Common myeloid progenitor, CD34-positive (primary cell): Measurements from ENCODE around the gene DOCK8.

Experiments
- CTCF ChIA-PET: fragments of 350-600 bp; sonication (Branson Sonifier 250); formaldehyde crosslinking; loops from one replicate; lab custom pipeline; 2021; ENCODE audit warnings: antibody characterized with exemption; lab: Charles Lee
- POLR2A ChIA-PET: fragments of 350-600 bp; sonication (Branson Sonifier 250); formaldehyde crosslinking; loops from one replicate; lab custom pipeline; 2021; ENCODE audit warnings: antibody characterized with exemption; lab: Charles Lee
- DNase-seq, 3 donors: peaks; one replicate each; pipeline versions ENCODE4 v3.0.0 to v3.0.0-alpha.2; 2013
- H3K27ac ChIP-seq, 2 experiments: 1 replicate in 1 of 2; 2 replicates in 1 of 2; pipeline ENCODE4 v1.7.0; 2013; ENCODE audit warnings: inconsistent platforms in 2 of 2, low read length in 2 of 2, mild to moderate bottlenecking in 2 of 2, low read depth in 1 of 2, moderate library complexity in 1 of 2; ENCODE audit not compliant: severe bottlenecking in 2 of 2, insufficient read depth in 1 of 2, poor library complexity in 1 of 2
- H3K27me3 ChIP-seq, 5 experiments: replicated peaks in 2 of 5; 1 replicate in 3 of 5; 2 replicates in 2 of 5; pipeline versions ENCODE4 v1.6.1 to v1.7.0; 2013; ENCODE audit warnings: low read length in 4 of 5, mild to moderate bottlenecking in 2 of 5, moderate library complexity in 2 of 5, inconsistent platforms in 1 of 5; ENCODE audit not compliant: insufficient read depth in 5 of 5, control insufficient read depth in 4 of 5
- H3K36me3 ChIP-seq, 4 experiments: 1 replicate in 2 of 4; 2 replicates in 2 of 4; pipeline versions ENCODE4 v1.6.1 to v1.7.0; 2013; ENCODE audit warnings: low read length in 3 of 4, control low read depth in 1 of 4, mild to moderate bottlenecking in 1 of 4; ENCODE audit not compliant: control insufficient read depth in 4 of 4, insufficient read depth in 4 of 4
- H3K4me1 ChIP-seq, 4 experiments: 1 replicate in 3 of 4; 2 replicates in 1 of 4; pipeline versions ENCODE4 v1.6.1 to v1.7.1; 2013; ENCODE audit warnings: low read length in 3 of 4, mild to moderate bottlenecking in 3 of 4, control low read depth in 1 of 4, inconsistent platforms in 1 of 4, moderate library complexity in 1 of 4; ENCODE audit not compliant: control insufficient read depth in 4 of 4, insufficient read depth in 4 of 4; ENCODE audit errors: control extremely low read depth in 1 of 4
- H3K4me3 ChIP-seq, 7 experiments: 1 replicate in 4 of 7; 2 replicates in 3 of 7; pipeline versions ENCODE4 v1.5.1 to v1.7.0; 2013; ENCODE audit warnings: mild to moderate bottlenecking in 7 of 7, low read length in 6 of 7, moderate library complexity in 6 of 7, inconsistent platforms in 2 of 7, low read depth in 2 of 7, control low read depth in 1 of 7; ENCODE audit not compliant: insufficient read depth in 4 of 7, control insufficient read depth in 1 of 7; ENCODE audit errors: extremely low read depth in 1 of 7
- H3K9me3 ChIP-seq, 5 experiments: 1 replicate in 4 of 5; 2 replicates in 1 of 5; pipeline versions ENCODE4 v1.6.1 to v1.7.1; 2013; ENCODE audit warnings: low read length in 4 of 5, mild to moderate bottlenecking in 2 of 5, inconsistent platforms in 1 of 5, low read depth in 1 of 5, moderate library complexity in 1 of 5; ENCODE audit not compliant: control insufficient read depth in 4 of 5, insufficient read depth in 2 of 5; ENCODE audit errors: control extremely low read depth in 1 of 5
- WGBS: methylation state at CpG from one replicate; pipeline ENCODE4 v1.1.5; 2013; ENCODE audit not compliant: insufficient coverage; 5-methylcytosine and 5-hydroxymethylcytosine counted together

The DOCK8 gene

GRCh38 chr9:362561-363273, 148.1 kb downstream of the DOCK8 start:
- no peak for DNase-seq
- Histone ChIP-seq H3K4me3 (no peak overlapping the region), H3K4me1 (no peaks in the 10 kb centered on the region), H3K9me3 (no peaks in the 10 kb centered on the region), H3K27me3 (no peaks in the 10 kb centered on the region), H3K36me3 (peaks cover 29 to 79% (median 54%) of the 10 kb centered on the region in 4 experiments), H3K27ac (no peak overlapping the region)
- WGBS = 95% methylated on average over 6 of the region's 7 CpGs
- CTCF ChIA-PET = interaction anchor here (0.8 to 1.0 kb wide), 2 partner anchors 12 to 29 kb away, joined by 3 to 4 read pairs; no protein-coding TSS in a partner anchor
- POLR2A ChIA-PET = no interaction called here

- Histone ChIP-seq H3K4me3 (no peak overlapping the region), H3K36me3 (peaks cover 29 to 81% (median 58%) of the 10 kb centered on the region in 4 experiments), H3K9me3 (no peaks in the 10 kb centered on the region), H3K27ac (no peak overlapping the region), H3K27me3 (no peaks in the 10 kb centered on the region), H3K4me1 (no peaks in the 10 kb centered on the region)
- DNase-seq = no peak
- ChIA-PET CTCF (interaction anchor here (0.8 kb wide), 1 partner anchor 29 kb away, joined by 3 read pairs; no protein-coding TSS in a partner anchor), POLR2A (no interaction called here)
- 93% methylated on average over 3 of the region's 5 CpGs for WGBS
These were observed 148.6 kb downstream of the DOCK8 start for GRCh38 chr9:363274-363612.

- H3K4me3 ChIP-seq = no peak overlapping the region
- H3K36me3 ChIP-seq = peaks cover 31 to 89% (median 66%) of the 10 kb centered on the region in 4 experiments
- no peak for DNase-seq
- ChIA-PET CTCF (interaction anchor here (1.4 to 1.6 kb wide), 2 partner anchors 16 to 21 kb away, joined by 3 to 4 read pairs; no protein-coding TSS in a partner anchor), POLR2A (no interaction called here)
- no peak overlapping the region for H3K27ac ChIP-seq
- WGBS = 100% methylated on average over 1 of the region's 2 CpGs
- H3K9me3 ChIP-seq = no peaks in the 10 kb centered on the region
- H3K27me3 ChIP-seq = no peaks in the 10 kb centered on the region
- no peaks in the 10 kb centered on the region for H3K4me1 ChIP-seq
These were observed 150.8 kb downstream of the DOCK8 start for GRCh38 chr9:365436-365835.

GRCh38 chr9:366620-367019, 152.0 kb downstream of the DOCK8 start:
- no peaks in the 10 kb centered on the region for H3K9me3 ChIP-seq
- ChIA-PET POLR2A (no interaction called here), CTCF (interaction anchor here (1.4 to 1.6 kb wide), 2 partner anchors 17 to 22 kb away, joined by 3 to 4 read pairs; no protein-coding TSS in a partner anchor)
- H3K4me1 ChIP-seq = no peaks in the 10 kb centered on the region
- no peak for DNase-seq
- no peaks in the 10 kb centered on the region for H3K27me3 ChIP-seq
- H3K27ac ChIP-seq = no peak overlapping the region
- H3K4me3 ChIP-seq = no peak overlapping the region
- peaks cover 33 to 90% (median 70%) of the 10 kb centered on the region in 4 experiments for H3K36me3 ChIP-seq
- WGBS = 100% methylated on average over 1 of the region's 3 CpGs

GRCh38 chr9:370086-370485, 155.4 kb downstream of the DOCK8 start:
- no peaks in the 10 kb centered on the region for H3K4me1 ChIP-seq
- H3K27ac ChIP-seq = no peak overlapping the region
- ChIA-PET POLR2A (no interaction called here), CTCF (no interaction called here)
- H3K27me3 ChIP-seq = no peaks in the 10 kb centered on the region
- H3K36me3 ChIP-seq = peaks cover 27 to 93% (median 69%) of the 10 kb centered on the region in 4 experiments
- H3K4me3 ChIP-seq = no peak overlapping the region
- 100% methylated on average over 1 of the region's 3 CpGs for WGBS
- no peaks in the 10 kb centered on the region for H3K9me3 ChIP-seq
- no peak for DNase-seq

GRCh38 chr9:371349-371748, 156.7 kb downstream of the DOCK8 start:
- Histone ChIP-seq H3K9me3 (no peaks in the 10 kb centered on the region), H3K4me3 (no peak overlapping the region), H3K27ac (no peak overlapping the region), H3K27me3 (no peaks in the 10 kb centered on the region), H3K36me3 (peaks cover 20 to 93% (median 67%) of the 10 kb centered on the region in 4 experiments), H3K4me1 (no peaks in the 10 kb centered on the region)
- WGBS = 100% methylated on average over 2 of the region's 3 CpGs
- POLR2A ChIA-PET = interaction anchor here (0.6 kb wide), 1 partner anchor 35 kb away, joined by 3 read pairs; no protein-coding TSS in a partner anchor
- CTCF ChIA-PET = no interaction called here
- DNase-seq = no peak

- Histone ChIP-seq H3K4me1 (no peaks in the 10 kb centered on the region), H3K9me3 (no peaks in the 10 kb centered on the region), H3K27ac (no peak overlapping the region), H3K27me3 (no peaks in the 10 kb centered on the region), H3K4me3 (no peak overlapping the region), H3K36me3 (peaks cover 21 to 93% (median 70%) of the 10 kb centered on the region in 4 experiments)
- 100% methylated on average over 1 of the region's 2 CpGs for WGBS
- ChIA-PET POLR2A (interaction anchor here (0.6 kb wide), 1 partner anchor 34 kb away, joined by 3 read pairs; no protein-coding TSS in a partner anchor), CTCF (no interaction called here)
- no peak for DNase-seq
These were observed 157.5 kb downstream of the DOCK8 start for GRCh38 chr9:372128-372527.
